GM12873 (cell line): ENCODE data around the gene DLG5.

Experiments
- CTCF ChIP-seq: IDR thresholded peaks from 2 replicates; pipeline ENCODE4 v1.5.1; 2012; ENCODE audit warnings: low read depth, mild to moderate bottlenecking, moderate library complexity, low read length, control low read depth; ENCODE audit not compliant: insufficient read depth; ENCODE audit errors: missing control alignments

The DLG5 gene

GRCh38 chr10:77872151-77872946, 54.2 kb downstream of the DLG5 start:
- no peak for TF ChIP-seq CTCF

DNA sequence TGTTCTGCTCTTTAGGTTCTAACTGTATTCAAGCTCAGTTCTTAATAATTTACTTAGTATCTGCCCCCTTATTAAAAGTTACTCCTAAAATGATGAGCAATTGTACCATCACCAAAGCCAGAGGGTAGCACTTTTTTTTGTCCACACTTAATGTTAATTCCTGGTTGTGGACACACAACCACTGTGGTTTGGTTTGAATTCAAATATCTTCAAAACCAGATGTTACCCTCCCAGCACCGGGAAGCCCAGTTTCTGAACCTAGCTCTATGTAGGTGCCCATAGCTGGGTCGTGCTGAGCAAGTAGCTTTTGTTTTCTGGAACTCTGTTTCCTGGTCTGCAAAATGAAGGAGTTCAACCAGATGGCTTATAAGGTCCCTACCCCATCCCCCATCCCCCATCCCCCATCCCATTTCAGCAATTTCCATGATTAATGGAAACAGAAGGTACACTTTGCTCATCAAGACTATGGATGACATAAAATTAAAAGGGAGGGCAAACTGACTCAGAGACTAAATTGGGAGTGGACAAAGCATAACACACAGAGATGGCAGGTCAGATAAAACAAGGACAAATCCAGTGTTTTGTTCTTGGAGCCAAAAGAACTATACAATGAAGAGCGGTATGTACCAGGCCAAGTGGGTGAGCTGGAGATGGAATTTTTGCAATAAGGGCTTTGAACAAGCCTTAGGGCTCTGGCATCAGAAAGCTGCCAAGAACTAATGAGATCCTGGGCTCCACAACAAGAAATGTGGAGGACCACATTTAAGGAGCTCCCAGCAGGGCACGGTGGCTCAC, 56.7 kb downstream of the DLG5 start:
- TF ChIP-seq CTCF = no peak

DNA sequence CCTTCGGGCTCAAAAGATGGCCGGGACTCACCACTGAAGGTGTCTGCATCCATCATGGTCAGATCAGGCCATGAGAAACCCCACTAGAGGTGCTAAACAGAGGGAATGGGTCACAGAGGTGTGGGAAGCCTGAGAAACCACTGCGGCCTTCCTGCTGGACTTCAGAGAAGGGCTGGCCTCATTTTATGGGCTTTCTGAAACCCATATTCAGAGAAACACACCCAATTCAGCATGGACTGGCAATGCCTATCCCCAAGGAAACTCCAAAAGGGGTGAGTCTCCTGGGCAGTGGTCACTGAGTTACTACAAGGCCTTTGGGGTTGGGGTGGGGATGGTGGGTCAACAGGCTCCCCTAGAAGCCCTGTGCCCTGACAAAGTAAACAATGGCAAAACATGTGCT, 58.0 kb downstream of the DLG5 start:
- no peak for TF ChIP-seq CTCF

- no peak for TF ChIP-seq CTCF
Measured at GRCh38 chr10:77867124-77867719, 59.3 kb downstream of the DLG5 start.

DNA sequence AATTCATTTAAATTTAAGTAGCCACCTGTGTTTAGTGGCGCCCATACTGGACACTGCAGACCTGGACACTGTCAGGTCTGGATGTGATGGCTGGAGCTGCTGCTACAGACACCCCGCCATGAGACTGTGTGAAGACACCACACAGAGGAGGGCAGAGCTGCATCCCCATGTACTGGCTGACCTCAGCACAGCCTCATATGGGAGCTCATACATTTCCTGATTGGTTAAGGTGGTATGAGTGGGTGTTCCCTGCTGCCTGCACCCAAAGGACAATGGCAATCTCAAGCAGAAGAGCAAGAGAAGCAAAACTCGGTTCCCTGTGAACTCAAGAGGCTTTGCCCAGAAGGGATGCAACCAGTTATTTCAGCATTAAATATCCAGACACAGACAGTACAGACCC, 60.0 kb downstream of the DLG5 start:
- no peak for TF ChIP-seq CTCF

GRCh38 chr10:77865580-77866324, 60.8 kb downstream of the DLG5 start:
- TF ChIP-seq CTCF = no peak
